SHP77 (cell line): Measurements from ENCODE around the gene LSM7.
"Not testable (repeated sequence)": the region's sequence is repeated elsewhere in the genome, so short reads cannot be mapped to it uniquely, and the experiment has no call there.

Experiments used
- DNase-seq, 2 experiments: peaks; one replicate each; lab custom pipeline; 2025; lab: John Stamatoyannopoulos, UW

LSM7 gene

GRCh38 chr19:2355168-2356035 lies 27.0 kb upstream of the LSM7 start:
- no peak for DNase-seq

GRCh38 chr19:2354670-2355069 lies 26.3 kb upstream of the LSM7 start:
- no peak for DNase-seq

DNA sequence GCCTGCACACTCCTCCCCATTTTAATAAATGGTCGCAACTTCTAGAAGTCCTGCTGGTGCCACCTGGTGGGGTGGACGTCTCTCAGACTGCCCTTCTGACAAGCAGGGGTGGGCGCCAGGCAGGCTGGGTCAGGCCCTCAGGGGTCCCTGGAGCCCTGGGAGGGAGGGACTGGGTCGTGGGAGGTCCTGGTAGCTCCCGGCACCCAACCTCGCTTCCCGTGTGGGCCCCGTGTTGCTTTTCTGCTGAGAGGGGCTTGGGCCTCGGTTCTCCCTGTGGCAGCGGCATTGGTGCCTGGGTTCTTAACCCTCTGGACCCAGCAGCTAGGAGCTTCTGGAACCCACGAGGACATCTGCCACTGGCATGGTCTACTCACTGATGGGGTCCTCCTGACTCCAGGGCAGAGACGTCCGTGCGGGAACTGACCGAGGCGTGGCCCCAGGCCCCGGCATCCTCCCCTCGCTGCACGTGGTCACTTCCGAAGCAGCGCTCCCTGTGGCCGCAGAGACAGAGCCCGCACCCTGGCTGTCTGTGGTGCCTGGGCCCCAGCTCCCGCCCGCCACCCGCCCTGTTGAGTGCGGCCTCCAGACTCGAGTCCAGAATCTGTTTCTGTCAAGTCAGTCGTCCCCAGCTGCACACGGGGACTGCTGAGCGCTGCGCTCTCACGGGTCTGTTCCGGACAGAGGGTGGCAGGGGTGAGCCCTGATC lies 25.7 kb upstream of the LSM7 start:
- DNase-seq: no peak

GRCh38 chr19:2353159-2353886 lies 24.9 kb upstream of the LSM7 start:
- no peak for DNase-seq

DNA sequence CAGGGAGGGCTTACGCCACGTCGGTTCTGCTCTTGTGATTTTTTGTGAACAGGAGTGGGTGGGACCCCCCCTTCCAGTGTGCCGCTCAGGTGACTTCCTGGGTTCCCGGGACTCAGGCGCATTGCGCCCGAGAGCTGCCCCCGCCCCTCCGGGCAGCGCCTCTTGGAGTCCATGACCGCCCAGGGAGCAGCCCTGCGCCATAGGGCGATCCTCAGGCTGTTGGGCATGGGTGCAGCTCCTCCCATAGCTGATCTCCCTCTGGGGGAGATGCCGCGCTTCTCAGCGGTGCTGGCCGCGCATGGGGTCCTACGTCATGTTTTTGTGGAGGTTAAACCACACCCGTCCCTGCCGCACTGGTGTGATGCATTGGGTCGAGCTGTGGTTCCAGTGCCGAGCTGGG lies 23.7 kb upstream of the LSM7 start:
- DNase-seq: no peak

DNA sequence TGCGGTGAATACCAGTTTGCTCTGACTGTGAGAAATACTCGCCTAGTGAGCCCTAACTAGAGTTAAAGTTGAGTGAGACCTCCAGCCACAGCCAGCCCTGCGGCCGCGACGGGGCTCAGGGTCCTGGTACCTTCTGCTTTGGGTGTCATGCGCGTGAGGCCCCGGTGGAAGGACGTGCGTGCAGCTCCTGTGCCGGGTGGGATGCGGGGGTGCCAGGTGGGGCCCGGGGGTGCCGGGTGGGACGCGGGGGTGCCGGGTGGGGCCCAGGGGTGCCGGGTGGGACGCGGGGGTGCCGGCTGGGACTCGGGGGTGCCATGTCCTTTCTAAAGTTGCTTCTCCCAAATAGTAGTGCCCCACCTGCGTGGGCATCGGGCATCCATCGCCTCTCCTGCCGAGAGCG lies 23.2 kb upstream of the LSM7 start:
- no peak for DNase-seq

- DNase-seq: no peak
Observed at GRCh38 chr19:2350656-2351055, 22.3 kb upstream of the LSM7 start.

GRCh38 chr19:2349818-2350217 lies 21.4 kb upstream of the LSM7 start:
- not testable (repeated sequence) for DNase-seq

- DNase-seq: peak; percentile 48 to 83
Observed at GRCh38 chr19:2345794-2346663, 17.6 kb upstream of the LSM7 start.

- no peak for DNase-seq
Observed at GRCh38 chr19:2345076-2345475, 16.7 kb upstream of the LSM7 start.

GRCh38 chr19:2344381-2344870 lies 16.0 kb upstream of the LSM7 start:
- DNase-seq: no peak

- DNase-seq: no peak
Observed at GRCh38 chr19:2343289-2343982, 15.1 kb upstream of the LSM7 start.

GRCh38 chr19:2342656-2343288 lies 14.4 kb upstream of the LSM7 start:
- no peak for DNase-seq

GRCh38 chr19:2341982-2342381 lies 13.6 kb upstream of the LSM7 start:
- DNase-seq: no peak

GRCh38 chr19:2341244-2341751 lies 12.9 kb upstream of the LSM7 start:
- DNase-seq: no peak

DNA sequence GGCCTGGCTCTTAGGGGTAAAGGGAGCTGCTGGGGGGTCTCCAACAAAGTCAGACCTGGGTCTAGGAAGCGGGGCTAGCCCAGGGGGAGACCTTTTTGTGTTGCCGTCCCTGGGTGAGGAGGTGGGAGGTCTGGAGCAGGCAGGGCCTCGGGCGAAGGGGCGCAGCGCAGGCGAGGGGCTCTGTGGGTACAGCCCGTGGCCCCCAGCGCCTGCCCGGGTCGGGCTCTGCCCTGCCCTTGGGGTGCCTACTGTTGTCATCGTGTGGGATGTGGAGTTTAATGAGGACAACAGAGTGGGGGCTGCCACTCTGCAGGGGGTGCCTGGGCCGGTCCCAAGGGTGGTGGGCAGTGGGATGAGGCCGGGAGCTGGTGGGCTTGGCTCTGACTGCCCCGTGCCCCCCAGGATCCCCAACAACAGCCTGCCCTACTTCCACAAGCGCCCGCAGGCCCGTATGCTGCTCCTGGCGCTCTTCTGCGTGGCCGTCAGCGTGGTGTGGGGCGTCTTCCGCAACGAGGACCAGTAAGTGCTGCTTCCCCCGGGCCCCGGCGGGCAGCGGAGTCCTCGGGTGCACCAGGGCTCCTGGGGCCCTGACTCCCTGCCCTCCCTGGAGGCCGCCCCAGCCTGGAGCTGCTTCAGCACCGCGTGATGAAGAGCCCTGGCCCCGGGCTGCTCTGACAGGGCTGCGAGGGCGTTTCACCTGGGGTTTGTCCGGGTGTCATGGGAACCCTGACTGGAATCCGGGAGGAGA lies 12.3 kb upstream of the LSM7 start:
- no peak for DNase-seq

- no peak for DNase-seq
Observed at GRCh38 chr19:2339644-2340310, 11.4 kb upstream of the LSM7 start.

- DNase-seq: no peak
Observed at GRCh38 chr19:2338751-2339643, 10.6 kb upstream of the LSM7 start.
